ENCODE results near the gene NCOA1.

GRCh38 chr2:24482251-24482971 lies 8.6 kb upstream of the NCOA1 start:
- TF ChIP-seq ZNF565 (CRISPR knock-in tag; conservative IDR thresholded peaks at IDR 0.05; ENCODE audit: low read depth) (no peak), RARB (CRISPR knock-in tag; IDR thresholded peaks at IDR 0.05) (no peak), ARNTL (CRISPR knock-in tag; IDR thresholded peaks at IDR 0.05; ENCODE audit: borderline replicate concordance, low read depth) (no peak)

Data from SK-N-SH treated with all-trans-retinoic acid at 6 μM for 48 hours (cell line).